ENCODE measurements around the gene GOLGA3. TPM values are rescaled to one million over a fixed set of nuclear protein-coding genes. Genes with fewer than 3 reads are reported as not detected.
A peak's percentile ranks its signal among the peaks of the same experiment; 100 is the strongest.

GOLGA3 gene
- total RNA-seq, 1 experiment from 2014 or later = 21.3 TPM

- Histone ChIP-seq H3K27me3 (ENCODE audit: control insufficient read depth, insufficient read depth, low read length) (no peaks in the 10 kb centered on the region), H3K4me3 (ENCODE audit: insufficient read depth, low read depth, low read length) (no peak overlapping the region), H3K36me3 (replicated peaks; ENCODE audit: control insufficient read depth, insufficient read depth, low read length) (peaks cover 36% of the 10 kb centered on the region)
- peak; percentile 62 for DNase-seq
Measured at GRCh38 chr12:132724506-132725241, 104.0 kb downstream of the GOLGA3 start.

GRCh38 chr12:132723764-132724140 lies 104.9 kb downstream of the GOLGA3 start:
- Histone ChIP-seq H3K36me3 (replicated peaks; ENCODE audit: control insufficient read depth, insufficient read depth, low read length) (peaks cover 40% of the 10 kb centered on the region), H3K27me3 (ENCODE audit: control insufficient read depth, insufficient read depth, low read length) (no peaks in the 10 kb centered on the region), H3K4me3 (ENCODE audit: insufficient read depth, low read depth, low read length) (no peak overlapping the region)
- DNase-seq = no peak

DNA sequence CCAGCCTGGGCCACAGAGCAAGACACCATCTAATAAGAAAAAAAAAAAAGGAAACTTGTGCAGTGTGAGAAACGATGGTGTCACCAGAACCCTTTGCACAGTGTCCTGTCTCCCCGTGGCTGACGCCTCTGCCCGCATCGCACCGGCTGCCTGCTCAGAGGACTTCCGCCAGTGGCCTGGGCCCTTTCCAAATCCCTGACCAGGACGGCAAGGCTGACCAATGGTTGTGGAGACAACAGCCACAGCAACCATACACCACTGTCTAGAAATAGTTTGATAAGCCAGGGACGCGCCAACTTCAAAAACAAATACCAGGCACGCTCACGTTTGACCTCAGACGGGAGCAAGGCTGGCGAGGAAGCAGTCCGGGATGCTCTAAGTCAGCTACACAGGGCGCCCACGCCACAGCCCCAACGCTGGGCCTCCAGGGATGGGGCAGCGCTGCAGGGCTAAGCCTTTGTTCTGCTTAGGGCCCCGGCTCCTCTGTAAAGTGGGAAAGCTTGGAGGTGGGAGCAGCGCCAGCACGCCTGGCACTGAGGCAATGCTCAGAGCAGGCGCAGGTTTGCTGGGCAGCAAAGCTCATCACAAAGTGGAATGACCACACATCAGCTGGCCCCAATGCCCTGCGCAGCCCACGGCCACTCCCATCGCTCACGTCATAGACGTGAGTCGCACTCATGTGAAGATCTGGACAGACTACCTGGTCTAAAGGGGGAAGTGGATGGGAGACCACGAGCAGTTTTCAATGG lies 105.5 kb downstream of the GOLGA3 start:
- H3K4me3 ChIP-seq (ENCODE audit: insufficient read depth, low read depth, low read length) = no peak overlapping the region
- H3K27me3 ChIP-seq (ENCODE audit: control insufficient read depth, insufficient read depth, low read length) = no peaks in the 10 kb centered on the region
- peaks cover 36% of the 10 kb centered on the region for H3K36me3 ChIP-seq (replicated peaks; ENCODE audit: control insufficient read depth, insufficient read depth, low read length)
- peak; percentile 52 for DNase-seq

DNA sequence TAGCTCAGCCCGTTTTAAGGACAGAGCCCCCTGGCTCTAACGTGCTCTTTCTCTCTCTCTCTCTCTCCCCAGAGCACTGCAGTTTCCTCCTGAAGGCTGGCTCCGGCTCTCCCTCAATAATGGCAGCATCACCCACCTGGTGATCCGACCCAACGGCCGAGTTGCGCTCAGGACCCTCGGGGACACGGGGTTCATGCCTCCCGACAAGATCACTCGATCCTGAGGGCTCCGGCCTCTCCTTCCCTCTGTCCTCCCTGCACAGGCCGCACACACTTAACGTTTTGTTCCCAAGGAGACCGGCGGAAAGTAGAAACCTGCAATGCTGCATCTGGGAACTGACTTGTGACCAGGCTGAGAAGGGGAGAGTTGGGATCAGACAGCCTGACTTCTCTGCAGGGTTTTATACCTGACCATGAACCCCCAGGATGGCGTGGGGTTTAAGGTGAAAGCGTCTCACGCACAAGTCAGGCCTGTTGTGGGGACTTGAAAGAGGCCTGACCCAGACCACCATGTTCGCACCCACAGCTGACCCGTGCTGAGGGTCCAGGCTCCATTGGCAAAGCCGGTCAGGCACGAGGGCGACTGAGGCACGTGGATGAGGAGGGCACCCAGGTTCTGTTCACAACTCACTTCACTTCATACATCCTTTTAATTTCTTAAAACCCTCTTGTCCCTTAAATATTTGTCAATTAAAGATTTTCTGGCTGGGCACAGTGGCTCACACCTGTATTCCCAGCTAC lies 107.9 kb downstream of the GOLGA3 start:
- peak; percentile 29 for DNase-seq
- H3K27me3 ChIP-seq (ENCODE audit: control insufficient read depth, insufficient read depth, low read length) = no peaks in the 10 kb centered on the region
- H3K4me3 ChIP-seq (ENCODE audit: insufficient read depth, low read depth, low read length) = no peak overlapping the region
- H3K36me3 ChIP-seq (replicated peaks; ENCODE audit: control insufficient read depth, insufficient read depth, low read length) = peaks cover 24% of the 10 kb centered on the region

- H3K36me3 ChIP-seq (replicated peaks; ENCODE audit: control insufficient read depth, insufficient read depth, low read length) = peaks cover 25% of the 10 kb centered on the region
- H3K4me3 ChIP-seq (ENCODE audit: insufficient read depth, low read depth, low read length) = no peak overlapping the region
- H3K27me3 ChIP-seq (ENCODE audit: control insufficient read depth, insufficient read depth, low read length) = no peaks in the 10 kb centered on the region
- peak; percentile 57 for DNase-seq
Measured at GRCh38 chr12:132719954-132720324, 108.7 kb downstream of the GOLGA3 start.

DNA sequence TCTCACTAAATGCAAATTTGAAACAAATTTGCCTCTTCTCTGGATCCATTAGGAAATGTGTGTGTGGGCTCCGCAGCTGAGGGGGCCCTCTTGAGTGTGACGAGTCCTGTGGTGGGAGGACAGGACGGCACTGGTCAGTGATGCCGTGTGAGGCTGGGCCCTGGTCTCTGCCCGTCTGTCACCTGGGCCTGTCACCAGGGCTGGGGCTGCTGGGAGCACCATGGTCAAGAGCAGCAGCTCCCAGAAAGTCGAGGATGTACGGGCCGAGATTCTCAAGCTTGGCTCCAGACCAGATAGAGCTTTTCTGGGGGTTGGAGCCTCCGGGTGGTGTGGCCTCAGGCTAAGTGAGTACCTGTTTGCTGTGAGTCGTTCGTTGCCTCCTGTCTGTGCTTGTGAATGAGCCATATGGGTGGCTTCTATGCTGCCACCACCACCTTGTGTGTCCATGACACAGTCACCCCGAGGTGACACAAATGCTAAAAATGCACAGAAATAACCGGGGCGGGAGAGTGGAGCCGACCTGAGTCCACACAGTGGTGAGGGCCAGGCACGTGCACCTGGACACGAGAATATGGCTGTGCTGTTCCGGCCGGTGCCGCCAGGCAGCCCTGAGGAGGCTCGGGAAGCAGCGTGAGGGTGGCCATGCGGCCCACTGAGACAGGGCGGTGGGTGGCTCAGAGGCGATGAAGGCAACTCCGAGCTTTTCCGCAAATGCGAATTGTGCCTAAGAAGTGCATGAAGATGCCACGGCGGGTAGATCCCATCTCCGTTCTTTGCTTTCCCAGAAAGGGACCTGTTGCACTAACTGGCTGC lies 109.3 kb downstream of the GOLGA3 start:
- Histone ChIP-seq H3K27me3 (ENCODE audit: control insufficient read depth, insufficient read depth, low read length) (no peaks in the 10 kb centered on the region), H3K36me3 (replicated peaks; ENCODE audit: control insufficient read depth, insufficient read depth, low read length) (peaks cover 23% of the 10 kb centered on the region), H3K4me3 (ENCODE audit: insufficient read depth, low read depth, low read length) (no peak overlapping the region)
- DNase-seq = peak; percentile 54

Other genes starting within 250 kb of the GOLGA3 start
- not detected in 2 replicates for gene LRCOL1, start 218.3 kb downstream of the GOLGA3 start, total RNA-seq (2014; rRNA removed; shearing (Covaris generic))
- 0.15 and 0.28 TPM in 2 replicates for gene P2RX2, start 210.1 kb downstream of the GOLGA3 start, total RNA-seq (2014; rRNA removed; shearing (Covaris generic))
- gene POLE, start 141.5 kb downstream of the GOLGA3 start, total RNA-seq (2014; rRNA removed; shearing (Covaris generic)) = 54.0 and 55.1 TPM in 2 replicates
- 18.0 and 29.9 TPM in 2 replicates for gene PXMP2, start 141.3 kb downstream of the GOLGA3 start, total RNA-seq (2014; rRNA removed; shearing (Covaris generic))
- gene PGAM5, start 118.0 kb downstream of the GOLGA3 start, total RNA-seq (2014; rRNA removed; shearing (Covaris generic)) = 125 and 161 TPM in 2 replicates
- gene ANKLE2, start 67.0 kb downstream of the GOLGA3 start, total RNA-seq (2014; rRNA removed; shearing (Covaris generic)) = 41.5 and 51.4 TPM in 2 replicates
- gene CHFR, start 58.7 kb upstream of the GOLGA3 start, total RNA-seq (2014; rRNA removed; shearing (Covaris generic)) = 63.4 and 68.6 TPM in 2 replicates
- gene ZNF605, start 127.4 kb upstream of the GOLGA3 start, total RNA-seq (2014; rRNA removed; shearing (Covaris generic)) = 5.5 and 11.0 TPM in 2 replicates
- 6.3 and 10.1 TPM in 2 replicates for gene ZNF26, start 157.5 kb upstream of the GOLGA3 start, total RNA-seq (2014; rRNA removed; shearing (Covaris generic))
- 12.1 and 14.6 TPM in 2 replicates for gene ZNF84, start 208.6 kb upstream of the GOLGA3 start, total RNA-seq (2014; rRNA removed; shearing (Covaris generic))